ENCODE results near the gene EFNB1.

Gene EFNB1

DNA sequence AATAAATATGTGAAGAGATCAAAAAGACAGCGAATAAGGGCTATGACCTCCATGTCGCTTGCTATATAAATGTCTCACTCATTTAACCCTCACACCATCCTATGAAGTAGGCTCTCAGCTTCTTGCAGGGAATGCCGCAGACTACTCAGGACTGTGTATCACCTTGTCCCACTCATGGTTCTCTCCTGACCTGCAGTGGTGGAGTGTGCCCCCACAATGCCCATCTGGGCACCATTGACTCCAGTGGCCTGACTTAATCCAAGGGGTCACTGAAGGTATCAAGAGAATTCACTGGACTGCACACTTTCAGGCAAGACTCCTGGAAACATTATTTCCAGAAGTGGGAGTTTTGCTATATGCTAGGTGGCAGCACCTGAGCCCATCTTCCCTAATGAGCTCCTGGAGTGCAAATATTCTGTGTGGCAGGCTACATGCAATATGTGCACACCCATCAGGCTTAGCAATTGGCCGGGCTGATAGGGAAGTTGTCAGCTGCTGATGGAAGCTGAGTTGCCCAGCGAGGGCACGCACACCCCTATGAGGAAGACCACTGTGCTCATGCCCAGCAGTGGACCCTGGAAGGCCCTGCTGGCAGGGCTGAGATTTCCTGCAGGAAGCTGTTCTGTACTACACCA is 8.2 kb upstream of the EFNB1 start:
- Histone ChIP-seq H3K14ac (ENCODE audit: low read length in 2 of 2) (no peak overlapping the region), H3K4ac (ENCODE audit: low read depth in 1 of 2, low read length in 2 of 2) (no peak overlapping the region), H2BK15ac (ENCODE audit: low read depth, poor library complexity, severe bottlenecking) (no peak overlapping the region), H2AK5ac (ENCODE audit: low read length, severe bottlenecking) (no peak overlapping the region), H2AFZ (ENCODE audit: low read depth, low read length) (no peak overlapping the region), H3K36me3 (ENCODE audit: control insufficient read depth in 1 of 2, insufficient read depth in 2 of 2, low read depth in 1 of 2, low read length in 2 of 2) (no peaks in the 10 kb centered on the region), H3K18ac (ENCODE audit: low read depth in 1 of 2, low read length in 2 of 2) (no peak overlapping the region), H3K9ac (ENCODE audit: low read length) (no peak overlapping the region), H3K27me3 (ENCODE audit: control insufficient read depth in 1 of 2, insufficient read depth in 1 of 2, low read length in 2 of 2) (peaks cover 18 to 80% of the 10 kb centered on the region in 2 experiments), H2BK5ac (ENCODE audit: low read depth, low read length, poor library complexity, severe bottlenecking) (no peak overlapping the region), H4K8ac (ENCODE audit: low read length) (no peak overlapping the region), H2BK12ac (ENCODE audit: low read length in 2 of 2) (no peak overlapping the region), H4K91ac (ENCODE audit: low read length) (no peak overlapping the region), H3K4me1 (ENCODE audit: control insufficient read depth, insufficient read depth, low read depth, low read length) (no peaks in the 10 kb centered on the region), H2BK120ac (ENCODE audit: low read depth, low read length) (no peak overlapping the region), H3K4me2 (ENCODE audit: low read length, poor library complexity, severe bottlenecking) (no peak overlapping the region), H3K9me3 (ENCODE audit: control insufficient read depth, low read length) (peaks cover 7% of the 10 kb centered on the region), H3K23ac (ENCODE audit: low read length in 2 of 2) (no peak overlapping the region), H3K79me1 (replicated peaks; ENCODE audit: low read length, poor library complexity, severe bottlenecking) (no peaks in the 10 kb centered on the region), H3K4me3 (ENCODE audit: insufficient read depth in 1 of 2, low read depth in 1 of 2, low read length in 2 of 2) (no peak overlapping the region), H3K27ac (ENCODE audit: low read length, poor library complexity, severe bottlenecking) (no peak overlapping the region)
- DNase-seq: no peak
- 95% methylated on average over 6 of the region's 6 CpGs for WGBS

DNA sequence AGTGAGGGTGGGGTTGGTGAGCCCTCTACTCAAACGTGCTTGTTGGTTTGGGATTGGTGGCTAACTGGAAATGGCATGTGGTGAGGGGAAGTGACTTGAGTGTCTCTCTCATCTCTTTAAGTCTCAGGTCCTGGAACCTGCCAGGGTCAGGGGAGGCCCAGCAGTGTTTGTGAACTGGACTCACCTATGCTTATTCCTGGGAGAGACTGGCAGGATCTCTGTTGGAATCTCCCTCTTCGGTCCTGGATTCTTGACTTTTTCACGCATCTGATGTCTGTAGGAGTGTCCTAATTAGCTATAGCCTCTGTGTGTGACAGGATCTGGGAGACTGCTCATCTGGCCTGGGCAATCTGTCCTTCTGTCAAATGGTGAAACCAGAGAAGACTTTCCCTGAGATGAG is 7.2 kb upstream of the EFNB1 start:
- peaks cover 6% of the 10 kb centered on the region for H3K9me3 ChIP-seq (ENCODE audit: control insufficient read depth, low read length)
- 91% methylated on average over 3 of the region's 3 CpGs for WGBS

DNA sequence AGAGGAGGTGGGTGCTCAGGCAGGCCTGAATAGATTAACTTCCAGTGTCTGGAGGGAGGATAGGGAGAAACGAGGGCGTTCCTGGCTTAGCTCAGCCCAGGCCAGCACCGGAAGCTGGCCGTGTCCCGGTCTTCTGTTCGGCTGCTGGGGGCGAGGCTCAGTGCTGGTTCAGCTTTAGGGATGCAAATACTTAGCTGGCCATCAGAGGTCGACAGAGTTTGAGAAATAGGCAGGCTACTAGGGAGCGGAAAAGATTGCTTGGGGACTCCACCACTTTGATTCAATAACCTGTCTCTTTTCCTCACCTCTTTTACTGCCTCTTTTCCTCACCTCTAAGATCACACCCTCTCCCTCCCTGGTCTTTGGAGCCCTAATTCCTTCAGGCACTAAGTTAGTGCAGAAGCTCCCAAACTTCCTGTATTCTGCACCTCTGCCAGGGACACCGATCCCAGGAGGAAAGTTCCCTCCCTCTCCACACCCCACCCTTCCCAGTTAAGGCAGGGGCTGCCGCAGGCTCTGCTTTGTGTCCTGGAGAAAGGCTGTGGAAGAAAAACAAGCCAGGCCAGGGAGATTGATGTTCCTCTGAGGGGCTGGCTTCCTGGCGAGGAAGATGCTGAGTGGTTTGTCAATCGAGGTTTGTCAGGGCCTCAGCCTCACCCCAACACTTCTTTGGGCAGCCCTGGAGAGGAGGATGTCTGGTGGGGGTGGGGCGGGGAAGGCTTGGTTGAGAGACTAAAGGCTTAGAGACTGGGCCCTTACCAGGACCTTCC is 6.0 kb upstream of the EFNB1 start:
- Histone ChIP-seq H3K18ac (ENCODE audit: low read depth in 1 of 2, low read length in 2 of 2) (no peak overlapping the region), H3K27me3 (ENCODE audit: control insufficient read depth in 1 of 2, insufficient read depth in 1 of 2, low read length in 2 of 2) (peaks cover 34 to 78% of the 10 kb centered on the region in 2 experiments), H3K4me2 (ENCODE audit: low read length, poor library complexity, severe bottlenecking) (no peak overlapping the region), H2AFZ (ENCODE audit: low read depth, low read length) (no peak overlapping the region), H3K23ac (ENCODE audit: low read length in 2 of 2) (no peak overlapping the region), H2BK5ac (ENCODE audit: low read depth, low read length, poor library complexity, severe bottlenecking) (no peak overlapping the region), H4K8ac (ENCODE audit: low read length) (no peak overlapping the region), H2BK120ac (ENCODE audit: low read depth, low read length) (no peak overlapping the region), H3K36me3 (ENCODE audit: control insufficient read depth in 1 of 2, insufficient read depth in 2 of 2, low read depth in 1 of 2, low read length in 2 of 2) (no peaks in the 10 kb centered on the region), H3K27ac (ENCODE audit: low read length, poor library complexity, severe bottlenecking) (no peak overlapping the region), H3K9me3 (ENCODE audit: control insufficient read depth, low read length) (no peaks in the 10 kb centered on the region), H3K4me1 (ENCODE audit: control insufficient read depth, insufficient read depth, low read depth, low read length) (no peaks in the 10 kb centered on the region), H2BK15ac (ENCODE audit: low read depth, poor library complexity, severe bottlenecking) (no peak overlapping the region), H3K9ac (ENCODE audit: low read length) (peak overlapping the region; percentile 2), H3K4me3 (ENCODE audit: insufficient read depth in 1 of 2, low read depth in 1 of 2, low read length in 2 of 2) (no peak overlapping the region), H4K91ac (ENCODE audit: low read length) (no peak overlapping the region), H2AK5ac (ENCODE audit: low read length, severe bottlenecking) (no peak overlapping the region), H3K79me1 (replicated peaks; ENCODE audit: low read length, poor library complexity, severe bottlenecking) (no peaks in the 10 kb centered on the region), H3K4ac (ENCODE audit: low read depth in 1 of 2, low read length in 2 of 2) (no peak overlapping the region), H2BK12ac (ENCODE audit: low read length in 2 of 2) (no peak overlapping the region), H3K14ac (ENCODE audit: low read length in 2 of 2) (no peak overlapping the region)
- DNase-seq: peak; percentile 52
- WGBS: 12% methylated on average over 10 of the region's 14 CpGs

More for the DNA sequence above, 7.2 kb upstream of the EFNB1 start:
- Histone ChIP-seq H3K4me2 (ENCODE audit: low read length, poor library complexity, severe bottlenecking) (no peak overlapping the region), H3K4me1 (ENCODE audit: control insufficient read depth, insufficient read depth, low read depth, low read length) (no peaks in the 10 kb centered on the region), H2AFZ (ENCODE audit: low read depth, low read length) (no peak overlapping the region), H2BK15ac (ENCODE audit: low read depth, poor library complexity, severe bottlenecking) (no peak overlapping the region), H2BK5ac (ENCODE audit: low read depth, low read length, poor library complexity, severe bottlenecking) (no peak overlapping the region), H3K27ac (ENCODE audit: low read length, poor library complexity, severe bottlenecking) (no peak overlapping the region), H3K18ac (ENCODE audit: low read depth in 1 of 2, low read length in 2 of 2) (no peak overlapping the region), H4K8ac (ENCODE audit: low read length) (no peak overlapping the region), H3K27me3 (ENCODE audit: control insufficient read depth in 1 of 2, insufficient read depth in 1 of 2, low read length in 2 of 2) (peaks cover 28 to 80% of the 10 kb centered on the region in 2 experiments), H3K4me3 (ENCODE audit: insufficient read depth in 1 of 2, low read depth in 1 of 2, low read length in 2 of 2) (no peak overlapping the region), H2BK12ac (ENCODE audit: low read length in 2 of 2) (no peak overlapping the region), H3K79me1 (replicated peaks; ENCODE audit: low read length, poor library complexity, severe bottlenecking) (no peaks in the 10 kb centered on the region), H3K23ac (ENCODE audit: low read length in 2 of 2) (no peak overlapping the region), H3K4ac (ENCODE audit: low read depth in 1 of 2, low read length in 2 of 2) (no peak overlapping the region), H3K9ac (ENCODE audit: low read length) (no peak overlapping the region), H3K14ac (ENCODE audit: low read length in 2 of 2) (no peak overlapping the region), H3K36me3 (ENCODE audit: control insufficient read depth in 1 of 2, insufficient read depth in 2 of 2, low read depth in 1 of 2, low read length in 2 of 2) (no peaks in the 10 kb centered on the region), H2AK5ac (ENCODE audit: low read length, severe bottlenecking) (no peak overlapping the region), H2BK120ac (ENCODE audit: low read depth, low read length) (no peak overlapping the region), H4K91ac (ENCODE audit: low read length) (no peak overlapping the region)
- DNase-seq: no peak

DNA sequence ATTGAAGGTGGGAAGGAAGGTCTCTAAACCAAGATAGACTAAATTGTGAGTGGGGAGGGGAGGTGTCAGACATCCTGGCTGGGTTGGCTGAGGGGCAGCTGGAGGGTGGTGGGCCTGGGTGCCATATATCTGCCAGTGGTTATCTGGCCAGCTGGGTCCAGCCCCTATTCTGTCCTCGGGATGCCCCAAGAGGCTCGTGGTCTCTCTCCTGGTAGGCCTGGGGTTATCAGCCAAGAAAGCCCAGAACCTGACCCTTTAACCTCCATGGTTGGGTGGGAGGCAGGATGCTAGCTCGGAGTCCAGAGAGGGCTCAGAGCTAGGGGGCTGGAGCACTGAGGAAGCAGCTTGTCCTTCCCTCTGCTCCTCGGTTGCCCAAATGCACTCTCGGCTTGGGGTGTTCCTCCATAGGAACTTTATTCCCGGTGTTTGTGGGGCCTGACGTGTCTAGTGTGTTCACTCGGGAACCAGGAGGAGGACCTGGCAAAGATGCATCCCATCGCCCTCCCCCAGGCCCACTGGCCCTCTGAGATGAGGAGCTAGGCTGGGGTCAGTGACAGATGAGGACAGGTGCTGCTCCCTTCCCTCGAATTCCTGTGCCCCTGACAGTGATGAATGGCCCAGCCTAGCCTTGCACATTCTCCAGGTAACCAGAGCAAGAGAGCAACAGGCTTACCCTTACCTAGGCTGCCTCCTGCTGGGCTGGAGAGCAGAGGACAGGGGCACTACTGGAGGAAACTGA is 5.2 kb upstream of the EFNB1 start:
- Histone ChIP-seq H4K8ac (ENCODE audit: low read length) (no peak overlapping the region), H2BK12ac (ENCODE audit: low read length in 2 of 2) (no peak overlapping the region), H3K27ac (ENCODE audit: low read length, poor library complexity, severe bottlenecking) (no peak overlapping the region), H3K18ac (ENCODE audit: low read depth in 1 of 2, low read length in 2 of 2) (no peak overlapping the region), H3K4ac (ENCODE audit: low read depth in 1 of 2, low read length in 2 of 2) (no peak overlapping the region), H2BK15ac (ENCODE audit: low read depth, poor library complexity, severe bottlenecking) (no peak overlapping the region), H3K23ac (ENCODE audit: low read length in 2 of 2) (no peak overlapping the region), H3K9me3 (ENCODE audit: control insufficient read depth, low read length) (no peaks in the 10 kb centered on the region), H3K36me3 (ENCODE audit: control insufficient read depth in 1 of 2, insufficient read depth in 2 of 2, low read depth in 1 of 2, low read length in 2 of 2) (no peaks in the 10 kb centered on the region), H3K14ac (ENCODE audit: low read length in 2 of 2) (no peak overlapping the region), H3K4me2 (ENCODE audit: low read length, poor library complexity, severe bottlenecking) (no peak overlapping the region), H3K4me1 (ENCODE audit: control insufficient read depth, insufficient read depth, low read depth, low read length) (peaks cover 4% of the 10 kb centered on the region), H3K79me1 (replicated peaks; ENCODE audit: low read length, poor library complexity, severe bottlenecking) (no peaks in the 10 kb centered on the region), H2AK5ac (ENCODE audit: low read length, severe bottlenecking) (no peak overlapping the region), H2BK5ac (ENCODE audit: low read depth, low read length, poor library complexity, severe bottlenecking) (no peak overlapping the region), H2BK120ac (ENCODE audit: low read depth, low read length) (no peak overlapping the region), H2AFZ (ENCODE audit: low read depth, low read length) (no peak overlapping the region), H3K27me3 (ENCODE audit: control insufficient read depth in 1 of 2, insufficient read depth in 1 of 2, low read length in 2 of 2) (peaks cover 34 to 71% of the 10 kb centered on the region in 2 experiments), H3K4me3 (ENCODE audit: insufficient read depth in 1 of 2, low read depth in 1 of 2, low read length in 2 of 2) (no peak overlapping the region), H3K9ac (ENCODE audit: low read length) (no peak overlapping the region), H4K91ac (ENCODE audit: low read length) (no peak overlapping the region)
- 80% methylated on average over 9 of the region's 10 CpGs for WGBS
- no peak for DNase-seq
